K562 (cell line): Measurements from ENCODE around the gene DOCK3. TPM values are rescaled to one million over a fixed set of nuclear protein-coding genes. Genes with fewer than 3 reads are reported as not detected.

Experiments
- ATAC-seq: fragments of 200-7000 bp; cut with Tn5 transposase; 3 replicates; pipeline ENCODE4 v1.9.1; 2020; ENCODE audit warnings: moderate library complexity
- BruUV-seq: library from RNA; stranded (reverse); fragments of 400-500 nt; replicated peaks from 2 replicates; lab custom pipeline; 2021; lab: Mats Ljungman, UMichigan
- CTCF ChIA-PET: fragments of 300-600 bp; formaldehyde crosslinking; extraction: SDS; loops from one replicate; lab custom pipeline; 2021; ENCODE audit warnings: low intra/inter-chr PET ratio; lab: Yijun Ruan, JAX
- POLR2A ChIA-PET: fragments of 300-600, 350-650 bp; sonication (Branson Sonifier 250); formaldehyde crosslinking; extraction: SDS; loops from one replicate; lab custom pipeline; 2021; ENCODE audit warnings: antibody characterized with exemption, inconsistent platforms; lab: Yijun Ruan, JAX
- DNase-seq, 4 experiments: peaks; one replicate each; pipeline versions ENCODE4 v3.0.0 to v3.0.0-alpha.2; 2011 to 2018; ENCODE audit warnings: low spot score in 3 of 4, mixed read lengths in 3 of 4; ENCODE audit errors: extremely low read depth in 1 of 4
- FAIRE-seq: peaks from 2 replicates; lab custom pipeline; 2011; peaks lifted over from hg19 to GRCh38; lab: Jason Lieb, UNC
- H2AFZ ChIP-seq: 2 replicates; pipeline ENCODE4 v1.6.0; 2011; ENCODE audit warnings: low read depth, low read length, control low read depth, inconsistent platforms
- H3K27ac ChIP-seq: fragments of 200-600 bp; 3 replicates; pipeline ENCODE4 v1.8.0; 2011; ENCODE audit warnings: low read depth, mild to moderate bottlenecking, control low read depth, inconsistent platforms, low read length, moderate library complexity, mixed read lengths; ENCODE audit errors: extremely low read depth
- H3K27me3 ChIP-seq, 2 experiments: fragments of 300-600 bp in 1 of 2; 2 replicates in 1 of 2; 3 replicates in 1 of 2; pipeline versions ENCODE4 v1.6.0 to v1.8.0; 2011; ENCODE audit warnings: inconsistent platforms in 2 of 2, low read length in 2 of 2, mild to moderate bottlenecking in 1 of 2, mixed read lengths in 1 of 2, moderate library complexity in 1 of 2; ENCODE audit not compliant: control insufficient read depth in 2 of 2, insufficient read depth in 2 of 2
- H3K36me3 ChIP-seq: fragments of 300-600 bp; 3 replicates; pipeline ENCODE4 v1.8.0; 2011; ENCODE audit warnings: mild to moderate bottlenecking, low read length, inconsistent platforms; ENCODE audit not compliant: control insufficient read depth, insufficient read depth
- H3K4me1 ChIP-seq, 2 experiments: fragments of 200-600 bp in 1 of 2; replicated peaks in 1 of 2; 2 replicates in 1 of 2; 3 replicates in 1 of 2; pipeline versions ENCODE4 v1.5.1 to v1.8.0; 2011; ENCODE audit warnings: inconsistent platforms in 2 of 2, low read length in 2 of 2, mild to moderate bottlenecking in 1 of 2, mixed read lengths in 1 of 2, moderate library complexity in 1 of 2; ENCODE audit not compliant: control insufficient read depth in 2 of 2, insufficient read depth in 2 of 2
- H3K4me2 ChIP-seq: 2 replicates; pipeline ENCODE4 v1.6.1; 2011; ENCODE audit warnings: low read length, control low read depth, inconsistent platforms, mixed read lengths; ENCODE audit not compliant: insufficient read depth
- H3K4me3 ChIP-seq: fragments of 200-600 bp; sonication (generic), shearing (Covaris generic); 2 replicates; pipeline ENCODE4 v1.5.1; 2016; ENCODE audit warnings: control low read depth, inconsistent platforms
- H3K79me2 ChIP-seq: fragments of 200-600 bp; 3 replicates; pipeline ENCODE4 v1.8.0; 2011; ENCODE audit warnings: low read length, inconsistent platforms; ENCODE audit not compliant: control insufficient read depth, insufficient read depth
- H3K9ac ChIP-seq, 2 experiments: 2 replicates each; pipeline versions ENCODE4 v1.6.0 to v1.6.1; 2011; ENCODE audit warnings: low read depth in 2 of 2, low read length in 2 of 2, control low read depth in 1 of 2, inconsistent platforms in 1 of 2, mild to moderate bottlenecking in 1 of 2, mixed read lengths in 1 of 2; ENCODE audit not compliant: insufficient read depth in 1 of 2
- H3K9me1 ChIP-seq: one replicate; pipeline ENCODE4 v1.6.0; 2011; ENCODE audit warnings: inconsistent platforms, mild to moderate bottlenecking, low read length, moderate library complexity; ENCODE audit not compliant: control insufficient read depth, insufficient read depth
- H3K9me3 ChIP-seq: replicated peaks from 2 replicates; pipeline ENCODE4 v1.5.1; 2011; ENCODE audit warnings: low read depth, low read length, inconsistent platforms; ENCODE audit not compliant: control insufficient read depth, insufficient read depth
- H4K20me1 ChIP-seq: replicated peaks from 2 replicates; pipeline ENCODE4 v1.6.1; 2011; ENCODE audit warnings: low read length, inconsistent platforms, mixed read lengths; ENCODE audit not compliant: control insufficient read depth, insufficient read depth
- PREB ChIP-seq: sonication (generic); formaldehyde crosslinking; IDR thresholded peaks from 2 replicates; pipeline ENCODE4 v1.8.1; 2023; ENCODE audit warnings: mild to moderate bottlenecking, missing genetic modification reagents
- RBM25 ChIP-seq: fragments of 200-400 bp; formaldehyde crosslinking; IDR thresholded peaks from 2 replicates; pipeline ENCODE4 v1.6.1; 2018; ENCODE audit warnings: low read length, low read depth, moderate library complexity; ENCODE audit not compliant: severe bottlenecking
- TRIM28 ChIP-seq: fragments of 450-650 bp; IDR thresholded peaks from 2 replicates; pipeline ENCODE4 v1.6.1; 2017
- U2AF2 ChIP-seq: fragments of 200-400 bp; formaldehyde crosslinking; optimal IDR thresholded peaks from 2 replicates; pipeline ENCODE3; 2017; ENCODE audit warnings: low read depth, mild to moderate bottlenecking, low read length
- ZBED1 ChIP-seq: IDR thresholded peaks from 2 replicates; pipeline ENCODE4 v1.6.1; 2014
- ZNF79 ChIP-seq: fragments of 250-450 bp; sonication (Bioruptor Pico); IDR thresholded peaks from 2 replicates; pipeline ENCODE4 v1.4.0; 2020; ENCODE audit warnings: low read depth, mild to moderate bottlenecking, moderate library complexity
- whole genome bisulfite sequencing: fragments of 100-300 bp; shearing (Covaris generic); methylation state at CpG from one replicate; pipeline ENCODE4 v1.1.6; 2016; ENCODE audit warnings: low coverage, mixed read lengths; ENCODE audit not compliant: insufficient coverage; ENCODE audit errors: missing lambda C conversion rate; 5-methylcytosine and 5-hydroxymethylcytosine counted together
- in situ Hi-C: fragments of 300-500 bp; cut with MboI; formaldehyde crosslinking; loops from 4 replicates; pipeline ENCODE4 v1.15.0; 2018; ENCODE audit warnings: inconsistent platforms, mixed read lengths
- intact Hi-C: fragments of 100-400 bp; cut with micrococcal nuclease; formaldehyde crosslinking; loops from 2 replicates; pipeline ENCODE4 v1.14.2; 2022
- polyA plus RNA-seq, 8 experiments: library from polyadenylated mRNA; depleted of rRNA in 4 of 8; stranded (reverse) in 5 of 8; unstranded in 3 of 8; fragments of >200 nt; fragmentation: Nextera tagmentation in 2 of 8; fragmentation: Illumina TruSeq in 1 of 8; extraction: Ambion mirVana in 2 of 8; extraction: Trizol in 1 of 8; gene quantifications; 2 replicates each; pipeline versions ENCODE4 v1.2.1 to v1.2.3, GENCODE V29; 2011 to 2014; ENCODE audit warnings: inconsistent platforms in 1 of 8, missing spikeins in 1 of 8
- total RNA-seq, 7 experiments: library from RNA; depleted of rRNA in 6 of 7; stranded (reverse); fragments of >200 nt in 6 of 7; fragmentation: Illumina TruSeq in 2 of 7; extraction: Trizol in 2 of 7; gene quantifications; 2 replicates each; pipeline versions ENCODE4 v1.2.1 to v1.2.3, GENCODE V29; 2011 to 2021; ENCODE audit warnings: low replicate concordance in 1 of 7

The DOCK3 gene
- total and polyA plus RNA-seq, 9 of the 15 experiments (the other 6 are each of a cell fraction or from before 2014, with no cell fraction given) = under 0.01 to 0.03 (median 0.01) TPM; not detected in 4

- CTCF ChIA-PET = no interaction called here
- in situ Hi-C loops = no loop called here
- POLR2A ChIA-PET = interaction anchor here (0.6 kb wide), 1 partner anchor 1429 kb away, joined by 3 read pairs; no protein-coding TSS in a partner anchor
- no peaks in the 10 kb centered on the region for H3K27me3 ChIP-seq
- H3K4me3 ChIP-seq = no peak overlapping the region
- no peak for FAIRE-seq
- H3K36me3 ChIP-seq = peaks cover 13% of the 10 kb centered on the region; the same call in 1 of the 3 replicates
- no TSS peak for BruUV-seq
- DNase-seq = no peak
- TF ChIP-seq TRIM28 = no peak
- TF ChIP-seq U2AF2 = no peak
- TF ChIP-seq RBM25 = peak; percentile 52
- TF ChIP-seq ZBED1 = no peak
- TF ChIP-seq PREB (CRISPR knock-in tag) = no peak
- TF ChIP-seq ZNF79 (CRISPR knock-in tag) = no peak
- 27% methylated on average over 8 of the region's 8 CpGs for WGBS
- no peaks in the 10 kb centered on the region for H3K79me2 ChIP-seq
- no peaks in the 10 kb centered on the region for H3K9me1 ChIP-seq
- peaks cover 0 to 4% of the 10 kb centered on the region in 2 experiments; a peak in 2 of 5 replicates for H3K4me1 ChIP-seq
- no peak overlapping the region for H2AFZ ChIP-seq
- H3K4me2 ChIP-seq = no peak overlapping the region
- H4K20me1 ChIP-seq = peaks cover 6% of the 10 kb centered on the region; the same call in 1 of the 2 replicates
- intact Hi-C loops = no loop called here
- no peaks in the 10 kb centered on the region for H3K9me3 ChIP-seq
- H3K9ac ChIP-seq = no peak overlapping the region
- H3K27ac ChIP-seq = no peak overlapping the region
- no peak for ATAC-seq
These were observed 23.3 kb upstream of the DOCK3 start for GRCh38 chr3:50651445-50651844.
